Colonic mucosa (tissue), 4 donors: ENCODE results near the gene ACTRT2. TPM values are rescaled to one million over a fixed set of nuclear protein-coding genes. Genes with fewer than 3 reads are reported as not detected.

Experiments used
- DNase-seq: peaks from one replicate; pipeline ENCODE4 v3.0.0-alpha.2; 2020
- H3K27ac ChIP-seq: fragments of 200-600 bp; one replicate; pipeline ENCODE4 v1.8.0; 2021
- H3K27me3 ChIP-seq: fragments of 200-600 bp; one replicate; pipeline ENCODE4 v1.8.0; 2021
- H3K36me3 ChIP-seq: fragments of 200-600 bp; one replicate; pipeline ENCODE4 v1.8.0; 2021
- H3K4me1 ChIP-seq: fragments of 200-600 bp; one replicate; pipeline ENCODE4 v1.8.0; 2021; ENCODE audit warnings: mild to moderate bottlenecking
- H3K4me3 ChIP-seq: fragments of 200-600 bp; one replicate; pipeline ENCODE4 v1.8.0; 2021
- H3K9ac ChIP-seq, 2 donors: one replicate each; pipeline ENCODE4 v1.7.0; 2013; ENCODE audit warnings: control low read depth in 2 of 2, low read depth in 2 of 2, low read length in 2 of 2
- H3K9me3 ChIP-seq: fragments of 200-600 bp; one replicate; pipeline ENCODE4 v1.8.0; 2021
- CTCF ChIP-seq: fragments of 200-600 bp; IDR thresholded peaks from one replicate; pipeline ENCODE4 v1.8.0; 2022; ENCODE audit warnings: antibody characterized with exemption, mild to moderate bottlenecking
- intact Hi-C: fragments of 100-400 bp; cut with DNase I; formaldehyde crosslinking; loops from one replicate; pipeline ENCODE4 v1.14.1; 2022
- total RNA-seq, 2 donors: library from RNA; stranded (reverse); fragmentation: NEBNext Ultra II Directional in 1 of 2; extraction: Animal tissue kit (Norgen Biotek cat#: 25700) in 1 of 2; gene quantifications; one replicate each; pipeline ENCODE4 v1.2.1, GENCODE V29; 2021
- donor health status: healthy.
- donor health status: DM: no; HTN: no; CAD: no.
- donor health status: DM: no; HTN: no; CAD: no.

The ACTRT2 gene
- total RNA-seq, 2 donors from 2014 or later: not detected

GRCh38 chr1:3055051-3055450 is 33.8 kb downstream of the ACTRT2 start:
- Histone ChIP-seq H3K4me3 (no peak overlapping the region), H3K9me3 (no peaks in the 10 kb centered on the region), H3K9ac (no peak overlapping the region), H3K4me1 (no peaks in the 10 kb centered on the region), H3K27me3 (no peaks in the 10 kb centered on the region), H3K27ac (no peak overlapping the region), H3K36me3 (no peaks in the 10 kb centered on the region)
- no peak for DNase-seq
- intact Hi-C loops: no loop called here
- TF ChIP-seq CTCF: no peak

GRCh38 chr1:3056641-3057040 is 35.4 kb downstream of the ACTRT2 start:
- no peak for TF ChIP-seq CTCF
- Histone ChIP-seq H3K9ac (no peak overlapping the region), H3K27me3 (peaks cover 5% of the 10 kb centered on the region), H3K4me1 (no peaks in the 10 kb centered on the region), H3K4me3 (no peak overlapping the region), H3K27ac (no peak overlapping the region), H3K9me3 (no peaks in the 10 kb centered on the region), H3K36me3 (no peaks in the 10 kb centered on the region)
- intact Hi-C loops: no loop called here
- no peak for DNase-seq

- no peak for DNase-seq
- H3K27me3 ChIP-seq: peaks cover 23% of the 10 kb centered on the region
Observed at GRCh38 chr1:3058263-3059030, 37.2 kb downstream of the ACTRT2 start.

GRCh38 chr1:3060127-3060526 is 38.9 kb downstream of the ACTRT2 start:
- Histone ChIP-seq H3K4me3 (no peak overlapping the region), H3K9ac (no peak overlapping the region), H3K4me1 (no peaks in the 10 kb centered on the region), H3K27ac (no peak overlapping the region), H3K36me3 (no peaks in the 10 kb centered on the region), H3K9me3 (no peaks in the 10 kb centered on the region), H3K27me3 (peaks cover 40% of the 10 kb centered on the region)
- no peak for TF ChIP-seq CTCF
- no peak for DNase-seq
- intact Hi-C loops: loop anchor here (5.0 to 10.0 kb wide), 2 partner anchors 225 to 347 kb away; no protein-coding TSS in a partner anchor

More at GRCh38 chr1:3058263-3059030, 37.2 kb downstream of the ACTRT2 start:
- Histone ChIP-seq H3K4me3 (no peak overlapping the region), H3K9ac (no peak overlapping the region), H3K9me3 (no peaks in the 10 kb centered on the region), H3K27ac (no peak overlapping the region), H3K36me3 (no peaks in the 10 kb centered on the region), H3K4me1 (no peaks in the 10 kb centered on the region)
- no peak for TF ChIP-seq CTCF
- intact Hi-C loops: no loop called here

- H3K9me3 ChIP-seq: no peaks in the 10 kb centered on the region
- intact Hi-C loops: loop anchor here (5.0 to 10.0 kb wide), 2 partner anchors 224 to 346 kb away; no protein-coding TSS in a partner anchor
- H3K9ac ChIP-seq: no peak overlapping the region
- H3K27me3 ChIP-seq: peaks cover 47% of the 10 kb centered on the region
- no peaks in the 10 kb centered on the region for H3K36me3 ChIP-seq
- H3K4me3 ChIP-seq: no peak overlapping the region
- no peak for DNase-seq
- TF ChIP-seq CTCF: no peak
- H3K4me1 ChIP-seq: no peaks in the 10 kb centered on the region
- H3K27ac ChIP-seq: no peak overlapping the region
Observed at GRCh38 chr1:3060601-3061551, 39.6 kb downstream of the ACTRT2 start.
